ENCODE measurements around the gene SNTB2. TPM values are rescaled to one million over a fixed set of nuclear protein-coding genes. Genes with fewer than 3 reads are reported as not detected.

The SNTB2 gene
- total RNA-seq, 2 experiments from 2014 or later = 11.8 to 13.0 TPM

- no peak for ATAC-seq
- POLR2A ChIA-PET = interaction anchor here (0.6 to 1.0 kb wide), 2 partner anchors 28 to 94 kb away, joined by 4 read pairs; no protein-coding TSS in a partner anchor
These were observed 73.1 kb downstream of the SNTB2 start for GRCh38 chr16:69260019-69260418.

GRCh38 chr16:69260506-69260905 lies 73.5 kb downstream of the SNTB2 start:
- Mint-ChIP-seq H3K4me3 (no peak overlapping the region), H3K4me1 (ENCODE audit: low read depth) (peaks cover 6% of the 10 kb centered on the region), H3K27ac (no peak overlapping the region), H3K36me3 (ENCODE audit: low read depth) (peaks cover 1% of the 10 kb centered on the region), H3K27me3 (no peaks in the 10 kb centered on the region), H3K9me3 (no peaks in the 10 kb centered on the region)
- ChIA-PET CTCF (interaction anchor here (1.1 to 1.6 kb wide), 5 partner anchors 16 to 136 kb away, joined by 3 to 5 read pairs (median 4); no protein-coding TSS in a partner anchor), POLR2A (interaction anchor here (1.0 kb wide), 1 partner anchor 95 kb away, joined by 4 read pairs; no protein-coding TSS in a partner anchor)
- no peak for TF ChIP-seq CTCF (IDR thresholded peaks at IDR 0.05)
- intact Hi-C loops (cut with micrococcal nuclease) = no loop called here
- ATAC-seq (no peak), DNase-seq (no peak)

More at GRCh38 chr16:69260019-69260418, 73.1 kb downstream of the SNTB2 start:
- CTCF ChIA-PET = interaction anchor here (1.1 to 1.6 kb wide), 5 partner anchors 16 to 136 kb away, joined by 3 to 5 read pairs (median 4); no protein-coding TSS in a partner anchor
- Mint-ChIP-seq H3K36me3 (ENCODE audit: low read depth) (peaks cover 1% of the 10 kb centered on the region), H3K4me3 (no peak overlapping the region), H3K4me1 (ENCODE audit: low read depth) (peaks cover 6% of the 10 kb centered on the region), H3K27me3 (no peaks in the 10 kb centered on the region), H3K9me3 (no peaks in the 10 kb centered on the region), H3K27ac (no peak overlapping the region)
- intact Hi-C loops (cut with micrococcal nuclease) = no loop called here
- no peak for TF ChIP-seq CTCF (IDR thresholded peaks at IDR 0.05)
- DNase-seq = no peak

GRCh38 chr16:69266334-69267063 lies 79.5 kb downstream of the SNTB2 start:
- Mint-ChIP-seq H3K4me1 (ENCODE audit: low read depth) (no peaks in the 10 kb centered on the region), H3K27ac (no peak overlapping the region), H3K4me3 (no peak overlapping the region), H3K27me3 (no peaks in the 10 kb centered on the region), H3K9me3 (no peaks in the 10 kb centered on the region), H3K36me3 (ENCODE audit: low read depth) (peaks cover 4% of the 10 kb centered on the region)
- ChIA-PET POLR2A (interaction anchor here (0.6 kb wide), 1 partner anchor 944 kb away, joined by 3 read pairs; no protein-coding TSS in a partner anchor), CTCF (no interaction called here)
- TF ChIP-seq CTCF (IDR thresholded peaks at IDR 0.05) = no peak
- intact Hi-C loops (cut with micrococcal nuclease) = no loop called here
- ATAC-seq = no peak
- DNase-seq = no peak

- DNase-seq = no peak
- ChIA-PET CTCF (interaction anchor here (1.1 to 1.2 kb wide), 2 partner anchors 19 to 117 kb away, joined by 3 read pairs; no protein-coding TSS in a partner anchor), POLR2A (no interaction called here)
- intact Hi-C loops (cut with micrococcal nuclease) = no loop called here
- ATAC-seq = no peak
- Mint-ChIP-seq H3K27ac (no peak overlapping the region), H3K4me1 (ENCODE audit: low read depth) (no peaks in the 10 kb centered on the region), H3K36me3 (ENCODE audit: low read depth) (peaks cover 3% of the 10 kb centered on the region), H3K4me3 (no peak overlapping the region), H3K27me3 (no peaks in the 10 kb centered on the region), H3K9me3 (no peaks in the 10 kb centered on the region)
- no peak for TF ChIP-seq CTCF (IDR thresholded peaks at IDR 0.05)
These were observed 80.7 kb downstream of the SNTB2 start for GRCh38 chr16:69267633-69268032.

GRCh38 chr16:69270395-69270794 lies 83.4 kb downstream of the SNTB2 start:
- DNase-seq = no peak
- no peaks in the 10 kb centered on the region for H3K4me1 Mint-ChIP-seq (ENCODE audit: low read depth)
- no peak for TF ChIP-seq CTCF (IDR thresholded peaks at IDR 0.05)
- ChIA-PET POLR2A (no interaction called here), CTCF (no interaction called here)
- H3K36me3 Mint-ChIP-seq (ENCODE audit: low read depth) = peaks cover 3% of the 10 kb centered on the region
- no peak overlapping the region for H3K4me3 Mint-ChIP-seq
- intact Hi-C loops (cut with micrococcal nuclease) = no loop called here
- no peaks in the 10 kb centered on the region for H3K27me3 Mint-ChIP-seq
- ATAC-seq = no peak
- H3K27ac Mint-ChIP-seq = no peak overlapping the region
- no peaks in the 10 kb centered on the region for H3K9me3 Mint-ChIP-seq

Measured in activated CD8-positive, alpha-beta T cell treated with anti-CD3 and anti-CD28 coated beads for 36 hours (primary cell).